ENCODE results near the gene CHST4. TPM values are rescaled to one million over a fixed set of nuclear protein-coding genes. Genes with fewer than 3 reads are reported as not detected.

The CHST4 gene
- total RNA-seq, 2 experiments from 2014 or later: not detected

DNA sequence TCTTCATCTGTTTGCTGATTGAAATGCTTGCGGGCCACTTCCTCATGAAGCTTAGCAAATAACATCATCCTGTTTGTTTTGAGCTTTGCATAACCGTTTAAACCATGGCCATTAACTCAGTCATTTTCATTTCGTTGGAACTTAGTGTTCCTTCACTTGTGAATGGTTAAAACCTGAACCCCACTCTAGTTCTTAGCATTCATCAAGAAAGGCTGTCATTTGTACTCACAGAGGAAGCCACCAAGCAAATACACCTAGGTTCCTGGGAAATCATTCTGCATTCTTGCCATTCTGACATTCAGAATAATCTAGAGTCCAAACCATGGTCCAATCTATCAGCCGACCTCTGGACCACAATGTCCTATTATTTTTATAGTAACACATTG, 59.1 kb downstream of the CHST4 start:
- H3K9me3 Mint-ChIP-seq: no peaks in the 10 kb centered on the region
- H3K27ac Mint-ChIP-seq: no peak overlapping the region
- H3K4me3 Mint-ChIP-seq: no peak overlapping the region
- no peaks in the 10 kb centered on the region for H3K4me1 Mint-ChIP-seq
- POLR2A ChIA-PET: no interaction called here
- CTCF ChIA-PET: interaction anchor here (1.5 to 2.2 kb wide), 2 partner anchors 9 to 26 kb away, joined by 3 to 9 read pairs; partner anchors contain the start of gene TAT
- no peak for DNase-seq
- no peaks in the 10 kb centered on the region for H3K36me3 Mint-ChIP-seq (ENCODE audit: low read depth)
- H3K27me3 Mint-ChIP-seq: peaks cover 21% of the 10 kb centered on the region

Other genes starting within 250 kb of the CHST4 start
- 10 to 100 TPM; 20.1 to 21.5 TPM for gene CMTR2, start 237.0 kb upstream of the CHST4 start, total RNA-seq
- gene CALB2, start 167.7 kb upstream of the CHST4 start, total RNA-seq: not detected
- not detected for gene TLE7, start 84.4 kb upstream of the CHST4 start, total RNA-seq
- gene ZNF23, start 64.2 kb upstream of the CHST4 start, total RNA-seq: 1 to 10 TPM; 6.0 to 7.3 TPM
- gene ZNF19, start 37.1 kb upstream of the CHST4 start, total RNA-seq: 1 to 10 TPM; 2.1 to 2.8 TPM
- gene TAT, start 50.7 kb downstream of the CHST4 start, total RNA-seq: not detected
- under 1 TPM; 0.15 TPM for gene MARVELD3, start 99.8 kb downstream of the CHST4 start, total RNA-seq
- gene PHLPP2, start 198.3 kb downstream of the CHST4 start, total RNA-seq: 1 to 10 TPM; 7.4 TPM

Measured in activated CD4-positive, alpha-beta memory T cell treated with anti-CD3 and anti-CD28 coated beads, Interleukin-2, amount 10 ng/mL, durations not matched to agents 7 days and 5 days (primary cell).